ENCODE data around the gene ING5. TPM values are rescaled to one million over a fixed set of nuclear protein-coding genes. Genes with fewer than 3 reads are reported as not detected.

Gene ING5
- total RNA-seq, 1 donor from 2014 or later, result 41.5 TPM

DNA sequence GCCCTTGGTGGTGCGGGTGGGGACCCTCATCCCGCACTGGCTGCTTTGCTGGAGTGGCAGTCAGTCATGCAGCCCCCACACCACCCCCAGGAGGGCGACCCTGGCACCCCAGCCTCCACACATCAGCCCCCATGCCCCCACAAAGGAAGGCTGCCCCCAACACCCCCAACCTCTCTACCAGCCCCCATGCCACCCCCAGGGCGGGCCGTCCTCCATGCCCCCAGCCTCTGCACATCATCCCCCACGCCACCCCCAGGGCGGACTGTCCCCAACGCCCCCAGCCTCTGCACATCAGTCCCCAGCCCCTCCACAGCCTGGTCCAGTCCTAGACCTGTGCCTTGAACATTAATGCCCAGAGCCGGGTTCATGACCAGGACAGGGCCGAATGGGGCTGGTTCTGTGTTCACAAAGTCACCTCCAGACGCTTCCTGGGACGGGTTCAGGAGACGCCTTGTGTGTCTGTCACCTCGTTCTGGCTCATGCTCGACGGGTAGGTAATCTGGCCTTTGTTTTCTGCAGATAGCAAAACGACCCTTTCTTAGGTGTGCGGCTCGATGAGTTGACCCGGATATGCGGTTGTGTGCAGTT lies 50.9 kb downstream of the ING5 start:
- intact Hi-C loops (cut with DNase I), result no loop called here
- peaks cover 0 to 51% of the 10 kb centered on the region in 2 donors for H3K36me3 ChIP-seq
- DNase-seq (ENCODE audit: extremely low spot score in 2 of 2), result no peak

DNA sequence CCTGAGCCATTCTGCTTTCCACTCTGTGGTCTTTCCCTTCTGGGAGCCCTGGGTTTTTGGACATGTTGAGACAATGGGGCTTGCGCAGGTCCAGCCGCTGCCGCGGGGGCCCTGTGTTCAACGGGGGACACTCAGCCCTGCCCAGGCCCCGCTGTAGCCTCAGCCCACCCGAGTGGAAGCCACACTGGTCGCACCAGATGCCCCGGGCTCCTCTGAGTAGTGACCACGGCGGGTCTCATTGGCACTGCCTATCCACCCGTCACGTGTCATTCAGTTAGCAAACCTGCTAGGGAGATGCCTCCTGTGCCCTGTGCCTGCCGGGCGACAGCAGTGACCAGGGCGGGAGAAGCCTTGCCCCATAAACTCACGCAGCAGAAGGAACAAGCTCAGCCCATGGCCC lies 51.7 kb downstream of the ING5 start:
- H3K9me3 ChIP-seq, result no peaks in the 10 kb centered on the region
- H3K4me3 ChIP-seq, result no peak overlapping the region
- no peaks in the 10 kb centered on the region for H3K4me1 ChIP-seq
- no peak for TF ChIP-seq POLR2A (IDR thresholded peaks at IDR 0.05)
- no peak for TF ChIP-seq POLR2AphosphoS5 (IDR thresholded peaks at IDR 0.05; ENCODE audit: insufficient read depth in 1 of 2, low read depth in 1 of 2)
- TF ChIP-seq CTCF (IDR thresholded peaks at IDR 0.05), result no peak
- H3K27me3 ChIP-seq, result no peaks in the 10 kb centered on the region
- intact Hi-C loops (cut with DNase I), result no loop called here
- peaks cover 0 to 49% of the 10 kb centered on the region in 2 donors for H3K36me3 ChIP-seq
- DNase-seq (ENCODE audit: extremely low spot score in 2 of 2), result no peak
- no peak overlapping the region for H3K27ac ChIP-seq

More for the DNA sequence above, 50.9 kb downstream of the ING5 start:
- H3K4me3 ChIP-seq, result no peak overlapping the region
- H3K27ac ChIP-seq, result no peak overlapping the region
- TF ChIP-seq CTCF (IDR thresholded peaks at IDR 0.05), result no peak
- no peak for TF ChIP-seq POLR2A (IDR thresholded peaks at IDR 0.05)
- TF ChIP-seq POLR2AphosphoS5 (IDR thresholded peaks at IDR 0.05; ENCODE audit: insufficient read depth in 1 of 2, low read depth in 1 of 2), result no peak
- no peaks in the 10 kb centered on the region for H3K9me3 ChIP-seq
- H3K4me1 ChIP-seq, result no peaks in the 10 kb centered on the region
- no peaks in the 10 kb centered on the region for H3K27me3 ChIP-seq

DNA sequence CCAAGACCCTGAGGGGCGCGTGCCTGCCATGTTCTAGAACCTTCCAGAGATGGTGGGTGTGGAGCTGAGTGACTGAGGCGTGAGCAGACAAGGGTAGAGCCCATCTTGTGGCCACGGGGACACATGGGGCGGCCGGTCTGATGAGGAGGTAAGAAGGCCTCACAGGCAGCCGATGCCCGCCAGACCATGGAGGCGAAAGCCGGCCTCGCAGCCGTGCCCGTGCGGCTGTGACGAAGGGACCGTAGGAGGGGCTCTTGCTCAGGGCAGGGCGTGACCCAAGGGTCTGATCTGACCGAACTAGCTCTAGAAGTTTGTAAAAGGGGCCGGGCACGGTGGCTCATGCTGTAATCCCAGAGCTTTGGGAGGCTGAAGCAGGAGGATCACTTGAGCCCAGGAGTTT lies 52.2 kb downstream of the ING5 start:
- H3K27me3 ChIP-seq, result no peaks in the 10 kb centered on the region
- no peak overlapping the region for H3K27ac ChIP-seq
- no peak overlapping the region for H3K4me3 ChIP-seq
- H3K9me3 ChIP-seq, result no peaks in the 10 kb centered on the region
- intact Hi-C loops (cut with DNase I), result no loop called here
- H3K36me3 ChIP-seq, result peaks cover 0 to 44% of the 10 kb centered on the region in 2 donors
- DNase-seq (ENCODE audit: extremely low spot score in 2 of 2), result no peak
- TF ChIP-seq POLR2A (IDR thresholded peaks at IDR 0.05), result no peak
- no peak for TF ChIP-seq CTCF (IDR thresholded peaks at IDR 0.05)
- no peak for TF ChIP-seq POLR2AphosphoS5 (IDR thresholded peaks at IDR 0.05; ENCODE audit: insufficient read depth in 1 of 2, low read depth in 1 of 2)
- no peaks in the 10 kb centered on the region for H3K4me1 ChIP-seq

GRCh38 chr2:241755166-241755565 lies 53.3 kb downstream of the ING5 start:
- Histone ChIP-seq H3K27me3 (no peaks in the 10 kb centered on the region), H3K27ac (no peak overlapping the region), H3K9me3 (no peaks in the 10 kb centered on the region), H3K4me1 (no peaks in the 10 kb centered on the region), H3K4me3 (no peak overlapping the region), H3K36me3 (peaks cover 0 to 46% of the 10 kb centered on the region in 2 donors)
- no peak for TF ChIP-seq CTCF (IDR thresholded peaks at IDR 0.05)
- intact Hi-C loops (cut with DNase I), result no loop called here
- no peak for DNase-seq (ENCODE audit: extremely low spot score in 2 of 2)

GRCh38 chr2:241755777-241756176 lies 53.9 kb downstream of the ING5 start:
- peaks cover 0 to 46% of the 10 kb centered on the region in 2 donors for H3K36me3 ChIP-seq

More at GRCh38 chr2:241755777-241756176, 53.9 kb downstream of the ING5 start:
- Histone ChIP-seq H3K4me3 (no peak overlapping the region), H3K27ac (no peak overlapping the region), H3K27me3 (no peaks in the 10 kb centered on the region), H3K4me1 (no peaks in the 10 kb centered on the region), H3K9me3 (no peaks in the 10 kb centered on the region)
- intact Hi-C loops (cut with DNase I), result no loop called here
- no peak for DNase-seq (ENCODE audit: extremely low spot score in 2 of 2)
- TF ChIP-seq POLR2A (IDR thresholded peaks at IDR 0.05) (no peak), POLR2AphosphoS5 (IDR thresholded peaks at IDR 0.05; ENCODE audit: insufficient read depth in 1 of 2, low read depth in 1 of 2) (no peak), CTCF (IDR thresholded peaks at IDR 0.05) (no peak)

Measured in vagina (tissue), 2 donors.